Cardiac muscle cell (in vitro differentiated cells and primary cell): ENCODE data around the gene FXYD7. TPM values are rescaled to one million over a fixed set of nuclear protein-coding genes. Genes with fewer than 3 reads are reported as not detected.

Experiments
- DNase-seq, 2 donors: peaks; one replicate each; pipeline versions ENCODE4 v3.0.0 to v3.0.0-alpha.2; 2010 to 2017; ENCODE audit warnings: low read depth in 1 of 2, low spot score in 1 of 2
- H3K27ac ChIP-seq: fragments of 200-600 bp; sonication (generic); 2 replicates; pipeline ENCODE4 v1.5.1; 2016
- H3K27me3 ChIP-seq: fragments of 200-600 bp; sonication (generic); 2 replicates; pipeline ENCODE4 v1.6.0; 2016; ENCODE audit warnings: control low read depth
- H3K36me3 ChIP-seq: fragments of 200-600 bp; sonication (generic); 2 replicates; pipeline ENCODE4 v1.5.1; 2016; ENCODE audit warnings: control low read depth
- H3K4me1 ChIP-seq: fragments of 200-600 bp; sonication (generic); 2 replicates; pipeline ENCODE4 v1.8.1; 2017; ENCODE audit warnings: low read depth, mild to moderate bottlenecking, mixed run types
- H3K4me3 ChIP-seq: fragments of 200-600 bp; sonication (generic); 2 replicates; pipeline ENCODE4 v1.5.1; 2016; ENCODE audit warnings: mild to moderate bottlenecking
- H3K9me3 ChIP-seq: fragments of 200-600 bp; sonication (generic); 2 replicates; pipeline ENCODE4 v1.5.1; 2017; ENCODE audit warnings: low read depth, mild to moderate bottlenecking, control low read depth
- CTCF ChIP-seq: IDR thresholded peaks from 2 replicates; pipeline ENCODE4 v1.5.1; 2012; ENCODE audit warnings: low read depth, mild to moderate bottlenecking, low read length
- polyA plus RNA-seq: library from polyadenylated mRNA; unstranded; fragments of >200 nt; fragmentation: Nextera tagmentation; extraction: Ambion mirVana; gene quantifications from 2 replicates; pipeline ENCODE4 v1.2.1, GENCODE V29; 2016
- total RNA-seq: library from RNA; depleted of rRNA; stranded (reverse); fragments of >200 nt; gene quantifications from 2 replicates; pipeline ENCODE4 v1.2.3, GENCODE V29; 2016

FXYD7 gene
- 2.6 and 4.5 TPM in 2 replicates for total RNA-seq
- polyA plus RNA-seq = 3.5 and 5.0 TPM in 2 replicates

- H3K27ac ChIP-seq = no peak within 1 kb of the TSS
- TF ChIP-seq CTCF = no peak
- no peaks in the 10 kb centered on the region for H3K9me3 ChIP-seq
- H3K4me3 ChIP-seq = peak within 1 kb of the TSS; percentile 15
- peaks cover 27% of the 10 kb centered on the region for H3K4me1 ChIP-seq
- DNase-seq = no peak
- H3K36me3 ChIP-seq = no peaks in the 10 kb centered on the region
- H3K27me3 ChIP-seq = peaks cover 41% of the 10 kb centered on the region
Observed at GRCh38 chr19:35143231-35143715, at the start of gene FXYD7. TSS of gene FXYD7 (plus strand) at chr19:35143255. CDS start at chr19:35143334, 79 bp downstream.

- Histone ChIP-seq H3K4me1 (no peaks in the 10 kb centered on the region), H3K27ac (no peak overlapping the region), H3K9me3 (no peaks in the 10 kb centered on the region), H3K36me3 (no peaks in the 10 kb centered on the region), H3K27me3 (no peaks in the 10 kb centered on the region), H3K4me3 (no peak overlapping the region)
- TF ChIP-seq CTCF = no peak
- DNase-seq = no peak
Observed at GRCh38 chr19:35093430-35093829, 49.6 kb upstream of the FXYD7 start.

- TF ChIP-seq CTCF = no peak
- Histone ChIP-seq H3K4me3 (no peak overlapping the region), H3K36me3 (no peaks in the 10 kb centered on the region)
Observed at GRCh38 chr19:35093941-35094647, 49.0 kb upstream of the FXYD7 start.

GRCh38 chr19:35094656-35095055 lies 48.4 kb upstream of the FXYD7 start:
- no peak for DNase-seq
- no peak for TF ChIP-seq CTCF
- Histone ChIP-seq H3K4me3 (no peak overlapping the region), H3K9me3 (no peaks in the 10 kb centered on the region), H3K27ac (no peak overlapping the region), H3K36me3 (no peaks in the 10 kb centered on the region), H3K4me1 (no peaks in the 10 kb centered on the region), H3K27me3 (no peaks in the 10 kb centered on the region)

More at GRCh38 chr19:35093941-35094647, 49.0 kb upstream of the FXYD7 start:
- Histone ChIP-seq H3K9me3 (no peaks in the 10 kb centered on the region), H3K27ac (no peak overlapping the region), H3K27me3 (no peaks in the 10 kb centered on the region), H3K4me1 (no peaks in the 10 kb centered on the region)
- DNase-seq = no peak

- no peak for DNase-seq
- Histone ChIP-seq H3K27me3 (no peaks in the 10 kb centered on the region), H3K36me3 (no peaks in the 10 kb centered on the region), H3K4me1 (no peaks in the 10 kb centered on the region), H3K4me3 (no peak overlapping the region), H3K27ac (no peak overlapping the region), H3K9me3 (no peaks in the 10 kb centered on the region)
- TF ChIP-seq CTCF = no peak
Observed at GRCh38 chr19:35095667-35096368, 47.2 kb upstream of the FXYD7 start.
